ENCODE measurements around the gene ITPKC. TPM values are rescaled to one million over a fixed set of nuclear protein-coding genes. Genes with fewer than 3 reads are reported as not detected.

The ITPKC gene
- total and polyA plus RNA-seq, 10 of the 15 experiments (the other 5 are each of a cell fraction or from before 2014, with no cell fraction given) = 0.03 to 6.4 (median 3.5) TPM

DNA sequence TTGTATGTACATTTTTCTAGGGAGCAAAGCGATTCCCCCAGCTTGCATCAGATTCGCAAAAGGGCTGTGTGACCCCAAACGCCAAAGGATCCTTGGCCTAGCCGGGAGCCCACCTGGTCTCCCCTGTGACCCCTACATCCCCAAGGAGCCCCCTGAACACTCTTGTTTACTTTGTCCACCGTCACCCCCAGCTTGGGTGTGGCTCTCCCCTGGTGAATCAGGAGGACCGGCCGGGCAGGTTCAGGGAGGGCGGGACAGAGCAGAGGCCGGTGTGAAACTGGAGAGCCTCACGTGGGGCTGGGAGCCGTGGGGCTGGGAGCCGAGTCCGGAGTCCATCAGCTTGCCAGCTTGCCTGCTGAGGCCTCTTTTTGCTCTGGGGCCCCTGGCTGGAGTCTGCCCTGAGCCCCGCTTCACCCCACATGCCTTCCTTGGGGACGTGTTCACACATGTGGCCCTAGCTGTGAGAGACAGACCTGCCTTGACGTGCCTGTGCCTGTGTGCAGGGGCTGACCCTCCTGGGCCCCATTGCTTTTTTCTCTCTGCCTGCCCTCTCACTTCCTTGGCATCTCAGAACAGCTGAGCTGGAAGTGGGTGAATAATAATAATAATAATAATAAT, 2.0 kb downstream of the ITPKC start (continued):
- TF ChIP-seq ASH2L (IDR thresholded peaks at IDR 0.05; ENCODE audit: borderline replicate concordance, low read depth) = no peak
- no peak for TF ChIP-seq CEBPB (IDR thresholded peaks at IDR 0.05; ENCODE audit: borderline replicate concordance in 1 of 2, low read depth in 2 of 2, low read length in 2 of 2)
- TF ChIP-seq ESRRA (IDR thresholded peaks at IDR 0.05; ENCODE audit: low read length) = no peak
- peak; percentile 22 for TF ChIP-seq SMAD1 (IDR thresholded peaks at IDR 0.05; ENCODE audit: low read depth, partially characterized antibody)
- peak; percentile 44; the same call in 1 of the 2 replicates for TF ChIP-seq RAD51 (IDR thresholded peaks at IDR 0.05)
- no peak for TF ChIP-seq RFX5 (IDR thresholded peaks at IDR 0.05; ENCODE audit: low read depth, low read length)
- no peak for TF ChIP-seq NFIC (IDR thresholded peaks at IDR 0.05; ENCODE audit: low read depth, low read length)
- no peak for TF ChIP-seq GATAD2B (conservative IDR thresholded peaks at IDR 0.05; ENCODE audit: low read depth)
- TF ChIP-seq SUZ12 (IDR thresholded peaks at IDR 0.05; ENCODE audit: unreplicated experiment) = no peak
- TF ChIP-seq IRF4 (IDR thresholded peaks at IDR 0.05; ENCODE audit: low read depth, low read length) = no peak
- TF ChIP-seq CHD2 (IDR thresholded peaks at IDR 0.05; ENCODE audit: borderline replicate concordance, low read depth, low read length) = no peak
- TF ChIP-seq MYC (IDR thresholded peaks at IDR 0.05; ENCODE audit: insufficient read depth, insufficient read length, insufficient replicate concordance, low read length, severe bottlenecking) = no peak
- no peak for TF ChIP-seq KAT2A (conservative IDR thresholded peaks at IDR 0.05; ENCODE audit: control insufficient read depth, low read depth, low read length)
- 0 out of 2 replicates have a peak, but pooled peaks have one; percentile 58 for TF ChIP-seq CHD1 (IDR thresholded peaks at IDR 0.05; ENCODE audit: low read depth, low read length)
- TF ChIP-seq SIN3A (IDR thresholded peaks at IDR 0.05; ENCODE audit: low read depth, low read length) = no peak
- TF ChIP-seq SREBF2 (IDR thresholded peaks at IDR 0.05; ENCODE audit: low read length) = no peak
- no peak for TF ChIP-seq RUNX3 (IDR thresholded peaks at IDR 0.05; ENCODE audit: low read length)
- TF ChIP-seq ZNF384 (IDR thresholded peaks at IDR 0.05; ENCODE audit: borderline replicate concordance, low read depth, low read length) = no peak
- TF ChIP-seq, protein P1, sequence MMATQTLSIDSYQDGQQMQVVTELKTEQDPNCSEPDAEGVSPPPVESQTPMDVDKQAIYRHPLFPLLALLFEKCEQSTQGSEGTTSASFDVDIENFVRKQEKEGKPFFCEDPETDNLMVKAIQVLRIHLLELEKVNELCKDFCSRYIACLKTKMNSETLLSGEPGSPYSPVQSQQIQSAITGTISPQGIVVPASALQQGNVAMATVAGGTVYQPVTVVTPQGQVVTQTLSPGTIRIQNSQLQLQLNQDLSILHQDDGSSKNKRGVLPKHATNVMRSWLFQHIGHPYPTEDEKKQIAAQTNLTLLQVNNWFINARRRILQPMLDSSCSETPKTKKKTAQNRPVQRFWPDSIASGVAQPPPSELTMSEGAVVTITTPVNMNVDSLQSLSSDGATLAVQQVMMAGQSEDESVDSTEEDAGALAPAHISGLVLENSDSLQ (IDR thresholded peaks at IDR 0.05) = no peak
- no peak for TF ChIP-seq SREBF1 (IDR thresholded peaks at IDR 0.05; ENCODE audit: low read length)
- TF ChIP-seq NR2F1 (conservative IDR thresholded peaks at IDR 0.05) = no peak; the same call in 1 of the 2 replicates
- TF ChIP-seq STAT3 (IDR thresholded peaks at IDR 0.05; ENCODE audit: low read depth, low read length) = no peak
- peak; percentile 23; the same call in 1 of the 2 replicates for TF ChIP-seq YY1 (IDR thresholded peaks at IDR 0.05; ENCODE audit: low read depth, low read length)
- no peak for TF ChIP-seq NR2C1 (IDR thresholded peaks at IDR 0.05)
- no peak for TF ChIP-seq PAX5 (IDR thresholded peaks at IDR 0.05; ENCODE audit: borderline replicate concordance, low read depth, low read length)
- no peak for TF ChIP-seq TCF7 (IDR thresholded peaks at IDR 0.05; ENCODE audit: borderline replicate concordance)
- TF ChIP-seq SMC3 (IDR thresholded peaks at IDR 0.05; ENCODE audit: borderline replicate concordance, low read length) = no peak
- TF ChIP-seq, protein P2, sequence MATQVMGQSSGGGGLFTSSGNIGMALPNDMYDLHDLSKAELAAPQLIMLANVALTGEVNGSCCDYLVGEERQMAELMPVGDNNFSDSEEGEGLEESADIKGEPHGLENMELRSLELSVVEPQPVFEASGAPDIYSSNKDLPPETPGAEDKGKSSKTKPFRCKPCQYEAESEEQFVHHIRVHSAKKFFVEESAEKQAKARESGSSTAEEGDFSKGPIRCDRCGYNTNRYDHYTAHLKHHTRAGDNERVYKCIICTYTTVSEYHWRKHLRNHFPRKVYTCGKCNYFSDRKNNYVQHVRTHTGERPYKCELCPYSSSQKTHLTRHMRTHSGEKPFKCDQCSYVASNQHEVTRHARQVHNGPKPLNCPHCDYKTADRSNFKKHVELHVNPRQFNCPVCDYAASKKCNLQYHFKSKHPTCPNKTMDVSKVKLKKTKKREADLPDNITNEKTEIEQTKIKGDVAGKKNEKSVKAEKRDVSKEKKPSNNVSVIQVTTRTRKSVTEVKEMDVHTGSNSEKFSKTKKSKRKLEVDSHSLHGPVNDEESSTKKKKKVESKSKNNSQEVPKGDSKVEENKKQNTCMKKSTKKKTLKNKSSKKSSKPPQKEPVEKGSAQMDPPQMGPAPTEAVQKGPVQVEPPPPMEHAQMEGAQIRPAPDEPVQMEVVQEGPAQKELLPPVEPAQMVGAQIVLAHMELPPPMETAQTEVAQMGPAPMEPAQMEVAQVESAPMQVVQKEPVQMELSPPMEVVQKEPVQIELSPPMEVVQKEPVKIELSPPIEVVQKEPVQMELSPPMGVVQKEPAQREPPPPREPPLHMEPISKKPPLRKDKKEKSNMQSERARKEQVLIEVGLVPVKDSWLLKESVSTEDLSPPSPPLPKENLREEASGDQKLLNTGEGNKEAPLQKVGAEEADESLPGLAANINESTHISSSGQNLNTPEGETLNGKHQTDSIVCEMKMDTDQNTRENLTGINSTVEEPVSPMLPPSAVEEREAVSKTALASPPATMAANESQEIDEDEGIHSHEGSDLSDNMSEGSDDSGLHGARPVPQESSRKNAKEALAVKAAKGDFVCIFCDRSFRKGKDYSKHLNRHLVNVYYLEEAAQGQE (IDR thresholded peaks at IDR 0.05; ENCODE audit: low read depth, low read length) = no peak

Measured in GM12878 (cell line).